ENCODE measurements around the gene LRRC59. TPM values are rescaled to one million over a fixed set of nuclear protein-coding genes. Genes with fewer than 3 reads are reported as not detected.

LRRC59 gene
- total and polyA plus RNA-seq, 2 experiments from 2014 or later = 105 to 121 TPM

GRCh38 chr17:50443505-50443974, 46.2 kb upstream of the LRRC59 start:
- H3K27me3 ChIP-seq = no peaks in the 10 kb centered on the region
- no peaks in the 10 kb centered on the region for H3K36me3 ChIP-seq (replicated peaks; ENCODE audit: insufficient read depth, low read depth)
- H3K79me2 ChIP-seq = peaks cover 46% of the 10 kb centered on the region
- no peak overlapping the region for H2AFZ ChIP-seq
- TF ChIP-seq CTCF (IDR thresholded peaks at IDR 0.05; ENCODE audit: poor library complexity) = no peak
- TF ChIP-seq EZH2 (IDR thresholded peaks at IDR 0.05; ENCODE audit: borderline replicate concordance) = no peak
- no peak for TF ChIP-seq EZH2phosphoT487 (IDR thresholded peaks at IDR 0.05; ENCODE audit: low read depth, severe bottlenecking, unreplicated experiment)
- WGBS (ENCODE audit: low lambda C conversion rate, missing lambda C conversion rate) = 17% methylated on average over 3 of the region's 3 CpGs
- H3K27ac ChIP-seq = peak overlapping the region; percentile 73
- H3K9me2 ChIP-seq (replicated peaks; ENCODE audit: insufficient read depth) = no peaks in the 10 kb centered on the region
- H3K4me3 ChIP-seq = no peak overlapping the region
- H4K20me1 ChIP-seq (ENCODE audit: insufficient read depth, poor library complexity, severe bottlenecking) = no peaks in the 10 kb centered on the region
- peaks cover 53% of the 10 kb centered on the region for H3K4me1 ChIP-seq (ENCODE audit: insufficient read depth)
- peak overlapping the region; percentile 67 for H3K4me2 ChIP-seq
- no peak for DNase-seq (ENCODE audit: low spot score)
- H3K9me3 ChIP-seq (ENCODE audit: low read depth) = no peaks in the 10 kb centered on the region

- Histone ChIP-seq H3K79me2 (peaks cover 43% of the 10 kb centered on the region), H3K4me1 (ENCODE audit: insufficient read depth) (peaks cover 45% of the 10 kb centered on the region), H3K4me2 (peak overlapping the region; percentile 42), H3K4me3 (no peak overlapping the region), H3K27me3 (no peaks in the 10 kb centered on the region), H3K9me3 (ENCODE audit: low read depth) (no peaks in the 10 kb centered on the region), H3K27ac (peak overlapping the region; percentile 59), H3K9me2 (replicated peaks; ENCODE audit: insufficient read depth) (no peaks in the 10 kb centered on the region), H4K20me1 (ENCODE audit: insufficient read depth, poor library complexity, severe bottlenecking) (no peaks in the 10 kb centered on the region), H2AFZ (no peak overlapping the region), H3K36me3 (replicated peaks; ENCODE audit: insufficient read depth, low read depth) (no peaks in the 10 kb centered on the region)
- DNase-seq (ENCODE audit: low spot score) = no peak
- no peak for TF ChIP-seq EZH2 (IDR thresholded peaks at IDR 0.05; ENCODE audit: borderline replicate concordance)
- TF ChIP-seq CTCF (IDR thresholded peaks at IDR 0.05; ENCODE audit: poor library complexity) = no peak
- TF ChIP-seq EZH2phosphoT487 (IDR thresholded peaks at IDR 0.05; ENCODE audit: low read depth, severe bottlenecking, unreplicated experiment) = no peak
- 91% methylated on average over 10 of the region's 10 CpGs for WGBS (ENCODE audit: low lambda C conversion rate, missing lambda C conversion rate)
Measured at GRCh38 chr17:50440838-50441829, 43.8 kb upstream of the LRRC59 start.

GRCh38 chr17:50440172-50440837, 43.0 kb upstream of the LRRC59 start:
- H3K79me2 ChIP-seq = peaks cover 45% of the 10 kb centered on the region
- WGBS (ENCODE audit: low lambda C conversion rate, missing lambda C conversion rate) = 78% methylated on average over 4 of the region's 4 CpGs
- H4K20me1 ChIP-seq (ENCODE audit: insufficient read depth, poor library complexity, severe bottlenecking) = no peaks in the 10 kb centered on the region
- no peak for DNase-seq (ENCODE audit: low spot score)
- H3K4me2 ChIP-seq = peak overlapping the region; percentile 42
- H3K9me2 ChIP-seq (replicated peaks; ENCODE audit: insufficient read depth) = no peaks in the 10 kb centered on the region
- no peaks in the 10 kb centered on the region for H3K9me3 ChIP-seq (ENCODE audit: low read depth)
- peak overlapping the region; percentile 59 for H3K27ac ChIP-seq
- H2AFZ ChIP-seq = no peak overlapping the region
- no peak overlapping the region for H3K4me3 ChIP-seq
- no peak for TF ChIP-seq CTCF (IDR thresholded peaks at IDR 0.05; ENCODE audit: poor library complexity)
- no peak for TF ChIP-seq EZH2phosphoT487 (IDR thresholded peaks at IDR 0.05; ENCODE audit: low read depth, severe bottlenecking, unreplicated experiment)
- no peak for TF ChIP-seq EZH2 (IDR thresholded peaks at IDR 0.05; ENCODE audit: borderline replicate concordance)
- peaks cover 38% of the 10 kb centered on the region for H3K4me1 ChIP-seq (ENCODE audit: insufficient read depth)
- no peaks in the 10 kb centered on the region for H3K36me3 ChIP-seq (replicated peaks; ENCODE audit: insufficient read depth, low read depth)
- no peaks in the 10 kb centered on the region for H3K27me3 ChIP-seq
